ENCODE data around the gene CELF4.

The CELF4 gene

DNA sequence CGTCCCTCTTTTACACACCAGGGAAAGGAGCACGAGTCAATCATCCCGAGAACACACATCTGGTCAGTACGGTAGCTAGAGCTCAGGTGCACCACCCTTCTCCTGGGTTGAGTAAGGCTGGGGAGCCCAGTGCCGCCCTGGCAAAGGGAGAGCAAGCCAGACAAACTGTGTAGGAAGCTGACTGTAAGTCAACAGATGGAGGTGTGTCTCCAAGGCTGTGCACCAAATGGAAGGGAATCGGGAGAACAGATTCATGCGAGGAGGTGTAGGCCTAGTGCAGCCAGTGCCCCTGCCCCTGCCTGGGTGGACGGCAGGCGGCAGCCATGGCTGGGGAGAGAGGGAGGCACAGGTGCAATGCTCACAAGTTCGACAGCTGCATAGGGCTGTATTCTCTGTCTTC, 65.7 kb downstream of the CELF4 start:
- TF ChIP-seq, protein P1, sequence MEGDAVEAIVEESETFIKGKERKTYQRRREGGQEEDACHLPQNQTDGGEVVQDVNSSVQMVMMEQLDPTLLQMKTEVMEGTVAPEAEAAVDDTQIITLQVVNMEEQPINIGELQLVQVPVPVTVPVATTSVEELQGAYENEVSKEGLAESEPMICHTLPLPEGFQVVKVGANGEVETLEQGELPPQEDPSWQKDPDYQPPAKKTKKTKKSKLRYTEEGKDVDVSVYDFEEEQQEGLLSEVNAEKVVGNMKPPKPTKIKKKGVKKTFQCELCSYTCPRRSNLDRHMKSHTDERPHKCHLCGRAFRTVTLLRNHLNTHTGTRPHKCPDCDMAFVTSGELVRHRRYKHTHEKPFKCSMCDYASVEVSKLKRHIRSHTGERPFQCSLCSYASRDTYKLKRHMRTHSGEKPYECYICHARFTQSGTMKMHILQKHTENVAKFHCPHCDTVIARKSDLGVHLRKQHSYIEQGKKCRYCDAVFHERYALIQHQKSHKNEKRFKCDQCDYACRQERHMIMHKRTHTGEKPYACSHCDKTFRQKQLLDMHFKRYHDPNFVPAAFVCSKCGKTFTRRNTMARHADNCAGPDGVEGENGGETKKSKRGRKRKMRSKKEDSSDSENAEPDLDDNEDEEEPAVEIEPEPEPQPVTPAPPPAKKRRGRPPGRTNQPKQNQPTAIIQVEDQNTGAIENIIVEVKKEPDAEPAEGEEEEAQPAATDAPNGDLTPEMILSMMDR (IDR thresholded peaks at IDR 0.05; ENCODE audit: extremely low read depth, insufficient read depth, missing control alignments) = no peak
- in situ Hi-C loops (cut with MboI; ENCODE audit: low pct_unique_long_range_greater_than_20kb, low sequenced_read_pairs, unreplicated experiment) = no loop called here
- DNase-seq (ENCODE audit: low spot score) = no peak

DNA sequence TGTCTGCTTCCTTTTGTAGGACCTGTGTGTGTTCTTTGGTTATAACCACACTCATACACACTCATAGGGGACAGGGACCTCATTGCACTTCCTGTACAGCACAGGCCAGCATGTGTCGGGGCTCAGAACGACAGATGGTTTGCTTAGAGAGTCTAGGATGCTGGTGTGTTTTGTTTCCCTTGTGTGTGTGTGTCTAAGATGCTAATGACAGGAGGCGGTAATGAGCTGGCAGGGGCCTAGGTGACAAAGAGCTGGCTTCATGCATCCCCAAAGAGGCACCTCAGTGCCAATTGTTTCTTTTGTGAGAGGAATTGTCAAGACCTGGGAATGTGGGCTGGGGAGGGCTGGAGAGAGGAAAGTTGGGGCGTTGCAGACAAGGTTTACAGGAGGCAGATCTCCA, 66.6 kb downstream of the CELF4 start:
- in situ Hi-C loops (cut with MboI; ENCODE audit: low pct_unique_long_range_greater_than_20kb, low sequenced_read_pairs, unreplicated experiment) = no loop called here
- DNase-seq (ENCODE audit: low spot score) = no peak
- TF ChIP-seq, protein P1 (IDR thresholded peaks at IDR 0.05; ENCODE audit: extremely low read depth, insufficient read depth, missing control alignments) = no peak

DNA sequence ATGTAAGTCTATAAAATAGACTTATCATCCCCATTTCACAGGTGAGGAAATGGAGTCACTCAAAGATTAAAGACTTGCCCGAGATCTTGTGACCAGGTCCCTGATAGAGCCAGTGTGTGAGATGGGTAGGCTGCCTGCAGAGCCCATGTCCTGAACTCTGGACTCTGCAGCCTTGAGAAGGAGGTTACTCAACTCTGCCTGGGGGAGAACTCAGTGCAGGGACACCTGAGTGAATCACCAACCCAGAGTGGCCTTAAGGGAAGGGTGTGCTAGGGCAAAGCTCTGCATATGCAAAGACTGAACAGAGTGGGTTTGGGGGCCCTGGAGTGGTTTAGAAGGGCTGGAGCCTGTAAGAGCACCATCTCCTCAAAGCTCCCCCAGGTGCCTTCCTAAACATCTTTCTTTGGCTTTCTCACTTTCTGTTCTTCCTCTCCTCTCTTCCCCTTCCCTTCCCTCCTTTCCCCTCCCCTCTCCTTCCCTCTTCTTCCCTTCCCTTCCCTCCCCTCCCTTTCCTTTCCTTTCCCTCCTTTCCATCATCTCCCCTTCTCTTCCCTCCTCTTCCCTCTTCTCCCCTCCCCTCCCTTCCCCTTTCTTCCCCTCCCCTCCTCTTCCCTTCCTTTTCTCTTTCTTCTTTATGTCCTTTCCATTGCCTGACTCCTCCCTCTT, 67.6 kb downstream of the CELF4 start:
- in situ Hi-C loops (cut with MboI; ENCODE audit: low pct_unique_long_range_greater_than_20kb, low sequenced_read_pairs, unreplicated experiment) = no loop called here
- TF ChIP-seq, protein P1 (IDR thresholded peaks at IDR 0.05; ENCODE audit: extremely low read depth, insufficient read depth, missing control alignments) = no peak
- DNase-seq (ENCODE audit: low spot score) = no peak

DNA sequence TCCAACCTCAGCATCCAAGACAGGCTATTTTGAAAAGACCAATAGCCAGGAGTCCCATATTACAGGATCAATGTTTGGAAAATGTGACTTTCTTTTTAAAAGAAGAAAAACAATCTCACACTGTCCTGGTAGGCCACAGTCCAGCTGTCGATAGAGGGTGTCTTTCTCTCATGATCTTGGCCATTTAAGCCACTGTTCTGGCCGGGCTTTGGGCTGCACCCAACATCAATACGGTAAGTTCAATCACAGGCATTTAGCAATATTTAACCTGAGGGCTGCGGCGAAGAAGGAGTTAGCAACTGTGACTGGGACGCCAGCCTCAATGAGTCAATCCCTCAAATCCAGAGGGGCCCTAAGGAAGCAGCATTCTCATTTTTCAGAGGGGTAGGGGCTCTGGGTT, 69.0 kb downstream of the CELF4 start:
- in situ Hi-C loops (cut with MboI; ENCODE audit: low pct_unique_long_range_greater_than_20kb, low sequenced_read_pairs, unreplicated experiment) = no loop called here
- TF ChIP-seq, protein P1 (IDR thresholded peaks at IDR 0.05; ENCODE audit: extremely low read depth, insufficient read depth, missing control alignments) = no peak
- DNase-seq (ENCODE audit: low spot score) = no peak

DNA sequence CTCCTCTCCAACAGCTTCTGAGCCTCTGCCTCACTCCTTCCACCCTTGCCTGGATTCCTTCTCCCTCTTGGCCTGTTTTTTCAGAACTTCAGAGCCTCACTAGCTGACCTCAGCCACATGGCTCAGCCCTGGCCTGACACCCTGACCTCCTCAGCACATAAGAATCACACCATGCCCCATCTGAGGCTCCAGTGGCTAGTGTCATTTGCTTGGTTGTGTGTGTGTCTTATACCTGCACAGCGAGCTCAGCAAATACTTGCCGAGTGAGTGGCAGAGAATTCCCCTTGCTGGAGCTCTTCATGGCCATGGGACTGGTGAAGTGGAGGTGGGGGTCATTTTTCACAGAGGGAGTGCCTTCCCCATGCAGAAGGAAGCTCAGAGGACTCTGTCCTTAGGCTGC, 70.2 kb downstream of the CELF4 start:
- in situ Hi-C loops (cut with MboI; ENCODE audit: low pct_unique_long_range_greater_than_20kb, low sequenced_read_pairs, unreplicated experiment) = no loop called here
- TF ChIP-seq, protein P1 (IDR thresholded peaks at IDR 0.05; ENCODE audit: extremely low read depth, insufficient read depth, missing control alignments) = no peak
- no peak for DNase-seq (ENCODE audit: low spot score)

DNA sequence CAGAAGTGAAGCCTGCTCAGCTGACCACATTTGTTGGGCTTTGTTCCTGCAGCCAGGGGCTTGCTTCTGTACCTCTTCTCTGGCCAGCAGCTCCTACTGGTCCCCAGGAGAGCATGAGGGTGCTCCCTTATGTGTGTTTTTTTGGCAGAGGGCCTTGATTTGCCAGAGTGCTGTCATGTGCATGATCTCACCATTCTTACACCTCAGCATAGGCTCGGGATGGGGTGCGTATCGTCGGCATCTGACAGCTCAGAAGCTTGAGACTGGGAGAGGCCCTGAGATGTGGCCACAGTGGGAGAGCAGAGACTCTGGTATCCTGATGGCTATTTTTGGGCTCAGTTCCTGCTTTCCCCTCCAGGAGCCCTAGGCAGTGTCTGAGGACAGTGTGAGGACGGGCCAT, 71.2 kb downstream of the CELF4 start:
- no peak for DNase-seq (ENCODE audit: low spot score)
- TF ChIP-seq, protein P1 (IDR thresholded peaks at IDR 0.05; ENCODE audit: extremely low read depth, insufficient read depth, missing control alignments) = no peak
- in situ Hi-C loops (cut with MboI; ENCODE audit: low pct_unique_long_range_greater_than_20kb, low sequenced_read_pairs, unreplicated experiment) = no loop called here
